ENCODE measurements around the gene NCK1. TPM values are rescaled to one million over a fixed set of nuclear protein-coding genes. Genes with fewer than 3 reads are reported as not detected.
A peak's percentile ranks its signal among the peaks of the same experiment; 100 is the strongest.

Gene NCK1
- total and polyA plus RNA-seq, 2 of the 13 experiments (the other 11 are each of a cell fraction or from before 2014, with no cell fraction given), result 14.7 to 30.4 TPM

- no peak for TF ChIP-seq SMARCC2 (IDR thresholded peaks at IDR 0.05)
- TF ChIP-seq KLF16 (CRISPR knock-in tag; IDR thresholded peaks at IDR 0.05), result no peak; a peak in 1 of 4 replicates
- no peak for TF ChIP-seq ZHX1 (CRISPR knock-in tag; IDR thresholded peaks at IDR 0.05; ENCODE audit: low read depth)
- TF ChIP-seq NCOR1 (IDR thresholded peaks at IDR 0.05; ENCODE audit: borderline replicate concordance, low read length), result no peak
- no peak for TF ChIP-seq GZF1 (CRISPR knock-in tag; IDR thresholded peaks at IDR 0.05)
- TF ChIP-seq NFYB (CRISPR knock-in tag; IDR thresholded peaks at IDR 0.05), result no peak
- TF ChIP-seq ZNF510 (CRISPR knock-in tag; IDR thresholded peaks at IDR 0.05; ENCODE audit: low read depth), result no peak
- TF ChIP-seq ZFP37 (CRISPR knock-in tag; IDR thresholded peaks at IDR 0.05; ENCODE audit: borderline replicate concordance), result no peak
- no peak for TF ChIP-seq ZNF777 (CRISPR knock-in tag; IDR thresholded peaks at IDR 0.05)
- no peak for TF ChIP-seq DNMT3B (CRISPR knock-in tag; conservative IDR thresholded peaks at IDR 0.05)
- no peak for TF ChIP-seq TOE1 (CRISPR knock-in tag; IDR thresholded peaks at IDR 0.05)
- TF ChIP-seq ZSCAN21 (CRISPR knock-in tag; IDR thresholded peaks at IDR 0.05; ENCODE audit: borderline replicate concordance), result no peak
- TF ChIP-seq CBFB (CRISPR knock-in tag; IDR thresholded peaks at IDR 0.05), result no peak; the same call in 1 of the 2 replicates
- no peak for TF ChIP-seq ASH2L (IDR thresholded peaks at IDR 0.05; ENCODE audit: insufficient read length, low read depth, low read length)
- no peak for TF ChIP-seq SKIL (CRISPR knock-in tag; IDR thresholded peaks at IDR 0.05; ENCODE audit: borderline replicate concordance)
- TF ChIP-seq NR2C2 (CRISPR knock-in tag; IDR thresholded peaks at IDR 0.05; ENCODE audit: borderline replicate concordance), result no peak
- no peak for TF ChIP-seq CENPX (CRISPR knock-in tag; IDR thresholded peaks at IDR 0.05)
- no peak for TF ChIP-seq ZNF788 (CRISPR knock-in tag; IDR thresholded peaks at IDR 0.05; ENCODE audit: borderline replicate concordance)
- TF ChIP-seq, protein P1, sequence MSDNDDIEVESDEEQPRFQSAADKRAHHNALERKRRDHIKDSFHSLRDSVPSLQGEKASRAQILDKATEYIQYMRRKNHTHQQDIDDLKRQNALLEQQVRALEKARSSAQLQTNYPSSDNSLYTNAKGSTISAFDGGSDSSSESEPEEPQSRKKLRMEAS (IDR thresholded peaks at IDR 0.05), result 0 out of 2 replicates have a peak, but pooled peaks have one; percentile 2
- TF ChIP-seq ZNF484 (CRISPR knock-in tag; IDR thresholded peaks at IDR 0.05; ENCODE audit: borderline replicate concordance, low read depth), result no peak
- no peak for TF ChIP-seq SP1 (IDR thresholded peaks at IDR 0.05)
- no peak for TF ChIP-seq SP1 (CRISPR knock-in tag; IDR thresholded peaks at IDR 0.05)
- no peak for TF ChIP-seq ZBTB49 (CRISPR knock-in tag; IDR thresholded peaks at IDR 0.05; ENCODE audit: borderline replicate concordance)
- TF ChIP-seq ZSCAN22 (CRISPR knock-in tag; IDR thresholded peaks at IDR 0.05), result no peak
- TF ChIP-seq GPN1 (CRISPR knock-in tag; IDR thresholded peaks at IDR 0.05; ENCODE audit: borderline replicate concordance), result no peak
Observed at GRCh38 chr3:136819392-136819730, 42.6 kb upstream of the NCK1 start (continued).
